Activated CD8-positive, alpha-beta T cell treated with anti-CD3 and anti-CD28 coated beads, Interleukin-2, amount 10 ng/mL, durations not matched to agents 7 days and 5 days (primary cell): ENCODE data around the gene ST6GALNAC5. TPM values are rescaled to one million over a fixed set of nuclear protein-coding genes. Genes with fewer than 3 reads are reported as not detected.
"Not testable (repeated sequence)": the region's sequence is repeated elsewhere in the genome, so short reads cannot be mapped to it uniquely, and the experiment has no call there.

ENCODE experiments used
- ATAC-seq: fragments of 150-1000 bp; cut with Tn5 transposase; one replicate; pipeline ENCODE4 v1.10.0; 2021; ENCODE audit warnings: moderate library complexity
- CTCF ChIA-PET: fragments of 350-600 bp; sonication (Branson Sonifier 250); formaldehyde crosslinking; loops from one replicate; lab custom pipeline; 2021; ENCODE audit warnings: antibody characterized with exemption; lab: Charles Lee
- POLR2A ChIA-PET: fragments of 350-600 bp; sonication (Branson Sonifier 250); formaldehyde crosslinking; loops from one replicate; lab custom pipeline; 2021; ENCODE audit warnings: antibody characterized with exemption; lab: Charles Lee
- DNase-seq: peaks from one replicate; pipeline ENCODE4 v3.0.0-alpha.2; 2020
- H3K27ac Mint-ChIP-seq: one replicate; pipeline ENCODE4 v1.8.0; 2021; ENCODE audit warnings: mild to moderate bottlenecking, mixed read lengths
- H3K27me3 Mint-ChIP-seq: one replicate; pipeline ENCODE4 v1.8.0; 2021; ENCODE audit warnings: low read depth, mixed read lengths
- H3K36me3 Mint-ChIP-seq: one replicate; pipeline ENCODE4 v1.8.0; 2021; ENCODE audit warnings: low read depth, mixed read lengths
- H3K4me1 Mint-ChIP-seq: one replicate; pipeline ENCODE4 v1.8.0; 2021; ENCODE audit warnings: low read depth, mixed read lengths
- H3K4me3 Mint-ChIP-seq: one replicate; pipeline ENCODE4 v1.8.0; 2021; ENCODE audit warnings: mild to moderate bottlenecking, mixed read lengths
- H3K9me3 Mint-ChIP-seq: one replicate; pipeline ENCODE4 v1.8.0; 2022; ENCODE audit warnings: mixed read lengths; ENCODE audit not compliant: insufficient read depth
- total RNA-seq, 2 experiments: library from RNA; stranded (reverse); gene quantifications; one replicate each; pipeline ENCODE4 v1.2.3, GENCODE V29; 2021

Gene ST6GALNAC5
- total RNA-seq, 2 experiments from 2014 or later: not detected

- Mint-ChIP-seq H3K36me3 (no peaks in the 10 kb centered on the region), H3K9me3 (no peaks in the 10 kb centered on the region), H3K27me3 (peaks cover 2% of the 10 kb centered on the region), H3K4me3 (no peak overlapping the region), H3K4me1 (no peaks in the 10 kb centered on the region), H3K27ac (no peak overlapping the region)
- ChIA-PET POLR2A (no interaction called here), CTCF (no interaction called here)
- DNase-seq (no peak), ATAC-seq (no peak)
Measured at GRCh38 chr1:76942549-76942948, 75.3 kb downstream of the ST6GALNAC5 start.

DNA sequence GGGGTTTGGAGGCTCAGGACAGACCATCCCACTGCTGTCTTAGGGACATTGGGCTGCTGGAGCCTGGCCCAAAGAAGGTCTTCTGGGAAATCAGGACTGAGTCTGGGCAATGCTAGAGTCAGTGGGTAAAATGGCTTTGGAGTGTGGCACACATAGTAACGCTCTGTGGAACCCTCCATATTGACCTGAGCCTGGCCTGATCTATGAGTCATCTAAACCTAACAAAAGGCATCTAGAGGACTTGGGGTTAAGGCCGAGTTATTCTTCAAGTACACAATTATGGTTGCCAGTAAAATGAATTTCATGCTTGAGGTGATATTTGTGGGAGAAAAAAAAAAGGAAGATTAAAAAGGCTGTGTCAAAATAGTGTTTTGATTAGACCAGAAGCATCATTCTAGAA, 77.7 kb downstream of the ST6GALNAC5 start:
- Mint-ChIP-seq H3K4me1 (no peaks in the 10 kb centered on the region), H3K4me3 (no peak overlapping the region), H3K9me3 (no peaks in the 10 kb centered on the region), H3K27ac (no peak overlapping the region), H3K27me3 (peaks cover 2% of the 10 kb centered on the region), H3K36me3 (no peaks in the 10 kb centered on the region)
- ATAC-seq (no peak), DNase-seq (no peak)
- ChIA-PET CTCF (no interaction called here), POLR2A (no interaction called here)

- DNase-seq: no peak
- CTCF ChIA-PET: no interaction called here
- Mint-ChIP-seq H3K36me3 (no peaks in the 10 kb centered on the region), H3K27me3 (peaks cover 2% of the 10 kb centered on the region), H3K4me3 (no peak overlapping the region), H3K27ac (no peak overlapping the region), H3K4me1 (no peaks in the 10 kb centered on the region), H3K9me3 (no peaks in the 10 kb centered on the region)
- no peak for ATAC-seq
- POLR2A ChIA-PET: no interaction called here
Measured at GRCh38 chr1:76948846-76949245, 81.6 kb downstream of the ST6GALNAC5 start.

DNA sequence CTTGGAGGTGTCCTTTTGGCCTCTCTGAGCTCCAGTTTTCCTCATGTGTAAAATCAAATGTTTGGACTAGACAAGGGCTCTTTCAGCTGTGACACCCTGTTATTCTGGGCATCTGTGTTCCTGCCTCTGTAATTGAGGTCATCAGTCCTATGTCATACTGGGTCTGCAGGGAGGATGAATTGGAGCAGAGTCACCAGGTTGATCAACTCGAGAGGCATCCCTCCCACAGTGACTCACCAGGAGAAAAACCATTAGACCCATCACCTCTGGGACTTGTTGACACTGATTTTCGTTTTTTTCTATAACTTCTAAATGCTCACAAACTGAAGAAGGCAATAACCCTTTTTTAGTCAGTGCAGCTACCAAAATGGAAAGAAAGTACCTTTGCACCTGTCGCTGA, 82.2 kb downstream of the ST6GALNAC5 start:
- no peak for DNase-seq
- CTCF ChIA-PET: no interaction called here
- POLR2A ChIA-PET: no interaction called here
- Mint-ChIP-seq H3K36me3 (no peaks in the 10 kb centered on the region), H3K4me1 (no peaks in the 10 kb centered on the region), H3K27ac (no peak overlapping the region), H3K9me3 (no peaks in the 10 kb centered on the region), H3K4me3 (no peak overlapping the region), H3K27me3 (peaks cover 2% of the 10 kb centered on the region)
- no peak for ATAC-seq

GRCh38 chr1:76950306-76950705, 83.0 kb downstream of the ST6GALNAC5 start:
- Mint-ChIP-seq H3K4me1 (no peaks in the 10 kb centered on the region), H3K9me3 (no peaks in the 10 kb centered on the region), H3K36me3 (no peaks in the 10 kb centered on the region), H3K27ac (no peak overlapping the region), H3K4me3 (no peak overlapping the region), H3K27me3 (peaks cover 2% of the 10 kb centered on the region)
- ChIA-PET POLR2A (no interaction called here), CTCF (no interaction called here)
- no peak for DNase-seq
- no peak for ATAC-seq

DNA sequence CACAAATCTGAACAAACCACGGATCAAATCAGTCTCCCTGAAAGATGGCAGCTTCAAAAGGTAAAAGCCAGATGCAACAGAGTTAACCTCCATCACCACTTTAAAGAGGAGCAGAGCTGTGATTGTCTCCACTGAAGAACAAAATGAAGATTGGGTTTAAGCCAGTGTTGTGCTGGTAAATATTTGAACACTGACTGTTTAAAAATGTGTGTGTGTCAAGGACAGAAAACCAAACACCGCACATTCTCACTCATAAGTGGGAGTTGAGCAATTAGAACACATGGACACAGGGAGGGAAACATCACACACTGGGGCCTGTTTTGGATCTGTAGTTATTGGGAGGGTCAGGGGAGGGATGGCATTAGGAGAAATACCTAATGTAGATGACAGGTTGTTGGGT, 83.9 kb downstream of the ST6GALNAC5 start:
- POLR2A ChIA-PET: no interaction called here
- DNase-seq (no peak), ATAC-seq (no peak)
- peaks cover 2% of the 10 kb centered on the region for H3K27me3 Mint-ChIP-seq
- no peak overlapping the region for H3K4me3 Mint-ChIP-seq
- H3K27ac Mint-ChIP-seq: no peak overlapping the region
- CTCF ChIA-PET: no interaction called here
- no peaks in the 10 kb centered on the region for H3K9me3 Mint-ChIP-seq
- no peaks in the 10 kb centered on the region for H3K4me1 Mint-ChIP-seq
- H3K36me3 Mint-ChIP-seq: no peaks in the 10 kb centered on the region

DNA sequence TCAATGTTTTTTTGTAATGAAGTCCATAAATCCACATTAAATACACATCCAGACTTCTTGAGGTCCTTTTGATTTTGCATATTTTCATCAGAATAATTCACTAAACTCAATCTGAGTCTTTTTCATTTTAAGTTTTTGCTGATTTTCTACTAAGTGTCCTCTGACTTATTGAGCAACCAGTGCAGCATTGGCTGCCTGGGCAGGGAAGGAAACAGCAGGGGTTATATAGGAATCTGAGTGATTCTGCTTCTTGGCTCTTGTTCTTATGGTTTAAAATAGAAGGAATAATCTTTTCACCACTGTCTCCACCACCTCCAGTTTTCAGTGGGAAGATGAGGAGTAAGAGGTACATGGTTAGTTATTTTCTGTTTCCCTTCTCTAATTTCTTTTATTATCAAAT, 88.4 kb downstream of the ST6GALNAC5 start:
- H3K27ac Mint-ChIP-seq: no peak overlapping the region
- no peaks in the 10 kb centered on the region for H3K27me3 Mint-ChIP-seq
- H3K36me3 Mint-ChIP-seq: no peaks in the 10 kb centered on the region
- ATAC-seq: no peak
- H3K4me1 Mint-ChIP-seq: no peaks in the 10 kb centered on the region
- no peak for DNase-seq
- H3K9me3 Mint-ChIP-seq: no peaks in the 10 kb centered on the region
- no peak overlapping the region for H3K4me3 Mint-ChIP-seq
- POLR2A ChIA-PET: no interaction called here
- CTCF ChIA-PET: no interaction called here

- H3K27me3 Mint-ChIP-seq: no peaks in the 10 kb centered on the region
- no peaks in the 10 kb centered on the region for H3K9me3 Mint-ChIP-seq
- POLR2A ChIA-PET: interaction anchor here (0.7 kb wide), 1 partner anchor 18 kb away, joined by 3 read pairs; no protein-coding TSS in a partner anchor
- no peak overlapping the region for H3K4me3 Mint-ChIP-seq
- DNase-seq (no peak), ATAC-seq (no peak)
- CTCF ChIA-PET: no interaction called here
- H3K27ac Mint-ChIP-seq: no peak overlapping the region
- H3K36me3 Mint-ChIP-seq: no peaks in the 10 kb centered on the region
- no peaks in the 10 kb centered on the region for H3K4me1 Mint-ChIP-seq
Measured at GRCh38 chr1:76957961-76958360, 90.7 kb downstream of the ST6GALNAC5 start.

GRCh38 chr1:76958828-76959227, 91.5 kb downstream of the ST6GALNAC5 start:
- Mint-ChIP-seq H3K9me3 (no peaks in the 10 kb centered on the region), H3K27me3 (no peaks in the 10 kb centered on the region), H3K4me1 (no peaks in the 10 kb centered on the region), H3K4me3 (no peak overlapping the region), H3K27ac (no peak overlapping the region), H3K36me3 (no peaks in the 10 kb centered on the region)
- DNase-seq: no peak
- CTCF ChIA-PET: no interaction called here
- POLR2A ChIA-PET: no interaction called here
- no peak for ATAC-seq

DNA sequence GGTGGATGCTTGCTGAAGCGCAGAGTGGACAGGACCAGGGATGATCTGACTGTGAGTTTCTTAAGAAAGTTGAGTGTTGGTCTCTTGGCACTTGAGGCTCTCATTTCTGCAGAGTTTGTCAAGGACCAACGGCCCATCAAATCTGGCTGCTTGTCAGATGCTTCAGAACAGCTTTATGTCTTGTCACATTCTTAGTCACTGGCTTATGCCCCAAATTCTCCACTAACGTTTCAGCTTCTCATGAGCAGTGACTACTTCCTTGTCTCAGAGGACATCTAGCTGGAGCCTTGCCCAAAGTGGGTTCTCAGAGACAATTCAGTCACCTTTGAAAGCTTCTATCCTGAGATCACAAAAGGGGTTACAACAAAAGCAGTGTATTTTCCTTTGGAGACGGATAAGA, 92.3 kb downstream of the ST6GALNAC5 start:
- Mint-ChIP-seq H3K27me3 (no peaks in the 10 kb centered on the region), H3K4me1 (no peaks in the 10 kb centered on the region), H3K36me3 (no peaks in the 10 kb centered on the region), H3K27ac (no peak overlapping the region), H3K9me3 (no peaks in the 10 kb centered on the region), H3K4me3 (no peak overlapping the region)
- DNase-seq (no peak), ATAC-seq (no peak)
- ChIA-PET POLR2A (no interaction called here), CTCF (no interaction called here)

GRCh38 chr1:76961181-76961819, 94.0 kb downstream of the ST6GALNAC5 start:
- ATAC-seq (no peak), DNase-seq (no peak)
- Mint-ChIP-seq H3K27ac (no peak overlapping the region), H3K9me3 (peaks cover 4% of the 10 kb centered on the region), H3K4me3 (no peak overlapping the region), H3K36me3 (no peaks in the 10 kb centered on the region), H3K4me1 (no peaks in the 10 kb centered on the region), H3K27me3 (no peaks in the 10 kb centered on the region)
- ChIA-PET CTCF (no interaction called here), POLR2A (no interaction called here)

- ATAC-seq (no peak), DNase-seq (no peak)
- Mint-ChIP-seq H3K4me3 (no peak overlapping the region), H3K27me3 (no peaks in the 10 kb centered on the region), H3K4me1 (no peaks in the 10 kb centered on the region), H3K27ac (no peak overlapping the region), H3K9me3 (peaks cover 4% of the 10 kb centered on the region), H3K36me3 (no peaks in the 10 kb centered on the region)
- POLR2A ChIA-PET: no interaction called here
- CTCF ChIA-PET: no interaction called here
Measured at GRCh38 chr1:76961820-76962207, 94.5 kb downstream of the ST6GALNAC5 start.

GRCh38 chr1:76981267-76981666, 114.0 kb downstream of the ST6GALNAC5 start:
- H3K4me3 Mint-ChIP-seq, ATAC-seq, H3K27me3 Mint-ChIP-seq, DNase-seq, H3K9me3 Mint-ChIP-seq, H3K27ac Mint-ChIP-seq, H3K36me3 Mint-ChIP-seq, H3K4me1 Mint-ChIP-seq, CTCF ChIA-PET, POLR2A ChIA-PET: not testable (repeated sequence)
